OCI-M2 (cell line): ENCODE data around the gene STXBP3.
"Not testable (repeated sequence)": the region's sequence is repeated elsewhere in the genome, so short reads cannot be mapped to it uniquely, and the experiment has no call there.

Source experiments
- DNase-seq: peaks from one replicate; lab custom pipeline; 2025; ENCODE audit not compliant: unreplicated experiment; lab: John Stamatoyannopoulos, UW

STXBP3 gene, protein sequence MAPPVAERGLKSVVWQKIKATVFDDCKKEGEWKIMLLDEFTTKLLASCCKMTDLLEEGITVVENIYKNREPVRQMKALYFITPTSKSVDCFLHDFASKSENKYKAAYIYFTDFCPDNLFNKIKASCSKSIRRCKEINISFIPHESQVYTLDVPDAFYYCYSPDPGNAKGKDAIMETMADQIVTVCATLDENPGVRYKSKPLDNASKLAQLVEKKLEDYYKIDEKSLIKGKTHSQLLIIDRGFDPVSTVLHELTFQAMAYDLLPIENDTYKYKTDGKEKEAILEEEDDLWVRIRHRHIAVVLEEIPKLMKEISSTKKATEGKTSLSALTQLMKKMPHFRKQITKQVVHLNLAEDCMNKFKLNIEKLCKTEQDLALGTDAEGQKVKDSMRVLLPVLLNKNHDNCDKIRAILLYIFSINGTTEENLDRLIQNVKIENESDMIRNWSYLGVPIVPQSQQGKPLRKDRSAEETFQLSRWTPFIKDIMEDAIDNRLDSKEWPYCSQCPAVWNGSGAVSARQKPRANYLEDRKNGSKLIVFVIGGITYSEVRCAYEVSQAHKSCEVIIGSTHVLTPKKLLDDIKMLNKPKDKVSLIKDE

DNA sequence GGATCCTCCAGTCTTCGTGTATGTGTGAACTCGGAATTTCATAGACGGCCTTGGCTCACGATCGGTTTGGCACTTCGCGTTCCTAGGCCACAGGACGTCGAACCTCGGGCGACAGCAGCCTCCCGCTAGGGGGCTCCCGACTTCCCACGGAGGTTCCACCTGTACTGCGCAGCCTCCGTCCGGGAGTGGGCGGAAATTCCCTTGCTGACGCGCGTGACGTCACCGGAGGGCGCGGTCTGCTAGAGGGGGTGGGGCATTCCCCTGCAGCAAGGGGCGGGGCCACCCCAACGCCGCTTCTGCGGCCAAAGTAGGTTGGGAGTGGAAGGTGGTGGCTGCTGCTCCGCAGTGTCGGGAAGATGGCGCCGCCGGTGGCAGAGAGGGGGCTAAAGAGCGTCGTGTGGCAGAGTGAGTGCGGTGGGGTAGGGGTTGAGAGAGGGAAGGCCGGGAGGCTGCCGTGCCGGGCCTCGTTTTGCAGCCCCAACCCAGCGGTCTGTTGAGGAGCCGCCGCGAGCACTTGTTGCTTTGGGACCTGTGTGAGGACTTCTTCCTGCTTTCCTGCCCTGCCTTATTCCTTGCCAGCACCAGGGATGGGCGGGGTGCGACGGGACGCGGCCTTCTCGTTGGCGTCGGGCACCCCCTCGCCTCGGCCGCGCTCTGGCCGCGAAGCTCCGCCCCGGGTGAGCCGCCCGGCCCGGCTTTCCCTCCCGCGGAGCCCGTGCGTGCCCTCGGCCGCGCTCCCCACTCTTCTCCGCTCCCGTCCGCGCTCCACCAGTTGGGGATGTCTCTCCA is at the start of gene STXBP3:
Gene STXBP3 (plus strand): TSS at position 293 of the 789 bp plus-strand sequence. CDS start 64 bp downstream, at position 357.
- DNase-seq: peak; percentile 95

DNA sequence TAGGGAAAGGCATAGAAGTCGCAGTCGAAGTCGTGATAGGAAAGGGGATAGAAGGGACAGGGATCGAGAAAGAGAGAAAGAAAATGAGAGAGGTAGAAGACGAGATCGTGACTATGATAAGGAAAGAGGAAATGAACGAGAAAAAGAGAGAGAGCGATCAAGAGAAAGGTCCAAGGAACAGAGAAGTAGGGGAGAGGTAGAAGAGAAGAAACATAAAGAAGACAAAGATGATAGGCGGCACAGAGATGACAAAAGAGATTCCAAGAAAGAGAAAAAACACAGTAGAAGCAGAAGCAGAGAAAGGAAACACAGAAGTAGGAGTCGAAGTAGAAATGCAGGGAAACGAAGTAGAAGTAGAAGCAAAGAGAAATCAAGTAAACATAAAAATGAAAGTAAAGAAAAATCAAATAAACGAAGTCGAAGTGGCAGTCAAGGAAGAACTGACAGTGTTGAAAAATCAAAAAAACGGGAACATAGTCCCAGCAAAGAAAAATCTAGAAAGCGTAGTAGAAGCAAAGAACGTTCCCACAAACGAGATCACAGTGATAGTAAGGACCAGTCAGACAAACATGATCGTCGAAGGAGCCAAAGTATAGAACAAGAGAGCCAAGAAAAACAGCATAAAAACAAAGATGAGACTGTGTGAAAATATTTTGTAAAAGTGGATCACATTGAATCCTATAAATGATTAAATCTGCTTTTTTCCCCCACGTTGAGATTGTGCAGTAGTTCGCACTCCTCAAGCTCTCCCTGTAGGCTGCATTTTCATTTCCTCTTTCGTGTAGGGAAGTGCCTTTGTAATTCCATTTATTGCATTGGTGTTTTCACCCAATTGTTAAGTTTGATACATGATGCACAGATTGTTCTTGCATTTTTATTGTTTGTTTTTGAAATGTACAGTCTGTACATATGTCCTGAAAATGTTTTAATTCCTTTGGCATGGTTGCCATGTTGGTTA is 46.8 kb upstream of the STXBP3 start:
- DNase-seq: no peak

DNA sequence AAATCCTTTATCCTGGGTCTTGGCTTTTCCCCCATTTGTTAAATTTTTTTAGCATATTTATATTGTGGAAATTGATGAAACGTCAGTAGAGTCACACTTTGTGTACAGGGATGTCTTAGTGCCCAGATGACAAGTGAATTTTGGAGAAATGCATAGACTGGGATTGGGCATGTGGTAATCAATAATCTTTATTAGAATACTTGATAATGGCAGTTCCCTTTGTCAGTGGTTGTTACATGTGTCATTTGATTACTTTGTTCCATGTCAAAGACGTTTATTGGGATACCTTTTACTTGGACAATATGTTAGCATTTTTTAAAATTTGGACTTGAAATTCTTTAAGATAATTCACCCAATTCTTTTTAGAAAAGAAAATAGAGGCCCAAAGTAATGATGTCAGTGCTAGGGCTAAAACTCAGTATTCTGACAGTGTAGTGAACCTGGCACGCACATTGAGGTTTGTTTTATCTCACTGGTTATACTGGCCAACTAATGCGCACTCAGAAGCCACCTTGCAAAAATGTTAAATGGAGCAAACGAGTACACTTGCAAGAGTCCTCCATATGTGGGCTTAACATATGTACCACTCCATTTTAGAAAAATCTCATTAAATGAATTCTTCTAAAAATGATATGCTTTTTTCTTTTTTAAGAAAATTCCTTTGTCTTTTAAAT is 45.2 kb upstream of the STXBP3 start:
- no peak for DNase-seq

DNA sequence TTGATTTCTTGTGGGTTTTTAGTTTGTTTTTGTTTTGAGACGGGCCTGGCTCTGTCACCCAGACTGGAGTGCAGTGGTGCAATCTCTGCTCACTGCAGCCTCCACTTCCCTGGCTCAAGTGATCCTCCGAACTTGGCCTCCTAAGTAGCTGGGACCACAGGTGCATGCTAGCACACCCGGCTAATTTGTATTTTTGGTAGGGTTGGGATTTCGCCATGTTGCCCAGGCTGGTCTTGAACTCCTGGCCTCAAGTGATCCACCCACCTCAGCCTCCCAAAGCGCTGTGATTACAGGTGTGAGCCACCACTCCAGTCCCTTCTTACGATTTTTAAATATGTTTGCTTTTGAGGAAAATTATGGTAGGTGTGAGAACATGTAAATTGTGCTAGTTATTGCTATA is 44.4 kb upstream of the STXBP3 start:
- not testable (repeated sequence) for DNase-seq

DNA sequence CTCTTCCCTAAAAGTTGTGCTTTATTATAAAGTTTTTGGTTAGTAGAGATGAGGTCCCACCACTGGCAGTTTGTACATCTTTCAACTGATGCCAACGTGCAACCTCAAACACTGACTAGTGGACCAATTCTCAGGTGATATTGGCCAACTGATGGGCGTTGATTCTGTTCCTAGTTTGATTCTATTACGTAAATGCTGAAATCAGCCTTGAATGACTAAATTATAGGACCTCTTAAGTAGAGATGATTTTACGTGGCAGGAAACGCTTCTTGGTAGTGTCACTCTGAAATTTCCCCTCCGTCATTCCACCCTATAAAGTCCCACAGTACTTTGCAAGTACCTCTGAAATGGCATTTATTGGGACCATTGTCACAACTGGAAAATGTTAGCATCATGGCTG is 42.5 kb upstream of the STXBP3 start:
- no peak for DNase-seq

DNA sequence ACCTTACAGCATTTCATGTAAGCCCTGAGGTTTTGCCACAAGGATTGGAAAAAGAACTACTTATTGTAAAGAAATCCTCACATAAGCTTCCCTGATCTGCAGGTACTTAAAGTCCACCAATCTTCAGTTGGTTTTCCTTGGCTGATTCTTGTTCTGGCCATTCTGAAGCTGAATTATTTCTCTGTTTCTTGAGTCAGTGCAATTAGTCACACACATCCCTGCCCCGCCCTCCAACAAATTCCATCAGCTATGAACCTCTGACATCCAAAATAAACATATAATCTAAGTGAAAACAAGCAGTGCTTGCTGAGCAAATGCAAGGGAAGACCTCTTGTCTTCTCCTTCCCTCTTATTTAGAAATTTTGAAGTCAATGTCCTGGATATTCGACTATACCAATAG is 42.0 kb upstream of the STXBP3 start:
- DNase-seq: no peak

DNA sequence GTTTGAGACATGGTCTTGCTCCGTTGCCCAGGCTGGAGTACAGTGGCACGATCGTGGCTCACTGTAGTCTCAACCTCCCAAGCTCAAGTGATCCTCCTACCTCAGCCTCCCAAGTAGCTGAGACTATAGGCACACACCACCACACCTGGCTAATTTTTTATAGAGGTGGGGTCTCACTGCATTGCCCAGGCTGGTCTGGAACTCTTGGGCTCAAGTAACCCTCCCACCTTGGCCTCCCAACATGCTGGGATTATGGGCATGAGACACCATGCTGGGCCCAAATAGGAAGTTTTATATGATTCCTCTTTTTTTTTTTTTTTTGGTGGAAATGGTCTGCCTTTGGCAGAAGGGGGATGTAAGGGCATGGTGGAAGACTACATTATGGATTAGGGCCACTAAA is 39.8 kb upstream of the STXBP3 start:
- DNase-seq: no peak

DNA sequence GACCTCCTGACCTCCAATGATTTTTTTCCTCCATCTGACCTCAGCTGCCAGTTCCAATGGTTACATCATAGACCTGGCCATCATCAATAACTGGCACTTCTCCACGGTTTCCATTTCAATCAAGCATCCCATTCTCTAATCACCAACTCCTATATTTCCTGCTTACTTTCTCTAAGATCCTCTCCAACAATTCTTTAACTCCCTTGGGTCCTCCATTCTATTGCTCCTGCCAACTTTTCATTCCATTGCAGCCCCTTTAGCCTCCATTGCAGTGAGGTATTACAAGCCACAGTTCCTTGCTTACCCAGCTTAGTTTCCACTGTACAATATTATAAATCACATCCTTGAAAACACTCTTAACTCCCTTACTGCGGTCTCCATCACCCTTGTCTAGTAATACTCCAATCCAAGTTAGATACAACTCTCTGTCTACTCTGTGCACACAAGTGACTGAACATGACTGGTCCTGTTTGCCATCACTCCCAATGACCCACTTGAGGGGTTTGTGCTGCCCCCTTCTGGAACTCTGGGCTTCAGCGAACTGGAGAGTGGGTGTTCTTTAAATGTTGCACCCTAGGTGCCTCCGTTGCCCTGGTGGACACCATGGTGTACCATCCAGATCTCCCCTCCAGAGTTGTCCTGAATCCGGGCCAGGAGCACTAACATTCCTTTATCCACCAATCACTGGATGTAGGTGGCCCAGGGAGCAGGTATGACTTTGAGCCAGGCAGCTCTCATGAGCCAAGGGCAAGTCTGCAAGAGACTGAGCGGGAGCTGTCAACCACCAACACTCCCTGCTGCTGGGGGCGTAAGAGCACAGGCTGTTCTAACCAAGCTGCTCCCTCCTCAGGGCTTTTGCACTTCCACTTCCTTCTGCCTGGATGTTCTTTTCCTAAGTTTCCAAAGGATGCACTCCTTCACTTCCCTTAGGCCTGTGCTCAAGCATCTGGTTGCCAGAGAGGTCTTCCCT is 37.5 kb upstream of the STXBP3 start:
- no peak for DNase-seq

DNA sequence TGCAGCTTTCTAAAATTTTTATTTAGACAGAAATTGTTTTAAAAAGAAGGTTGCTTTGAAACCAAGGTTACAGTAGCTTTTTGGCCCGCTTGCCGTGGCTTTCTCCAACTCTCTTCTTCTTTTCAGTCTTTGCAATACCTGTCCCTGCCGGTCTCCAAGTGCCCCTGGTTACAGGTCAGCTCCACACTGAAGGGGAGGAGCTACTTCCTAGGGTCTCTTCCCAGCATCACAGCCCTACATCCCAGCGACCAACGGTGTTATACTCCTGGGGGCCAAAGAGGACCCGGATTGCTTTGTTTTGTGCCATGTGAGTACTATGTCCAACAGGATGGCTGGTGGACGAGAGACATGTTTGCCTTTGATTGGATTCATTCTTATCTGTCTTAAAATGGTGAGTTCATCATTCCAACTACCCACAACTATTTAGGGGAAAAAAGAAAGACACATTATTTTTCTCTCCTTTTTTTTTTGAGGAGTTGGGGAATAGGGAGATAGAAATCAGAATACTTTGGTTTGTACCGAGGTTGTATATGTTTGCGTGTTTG is 33.8 kb upstream of the STXBP3 start, which contains the start of gene FNDC7:
Gene FNDC7 (plus strand): TSS at position 303 of the 545 bp plus-strand sequence. CDS start 26 bp downstream, at position 329.
- no peak for DNase-seq

DNA sequence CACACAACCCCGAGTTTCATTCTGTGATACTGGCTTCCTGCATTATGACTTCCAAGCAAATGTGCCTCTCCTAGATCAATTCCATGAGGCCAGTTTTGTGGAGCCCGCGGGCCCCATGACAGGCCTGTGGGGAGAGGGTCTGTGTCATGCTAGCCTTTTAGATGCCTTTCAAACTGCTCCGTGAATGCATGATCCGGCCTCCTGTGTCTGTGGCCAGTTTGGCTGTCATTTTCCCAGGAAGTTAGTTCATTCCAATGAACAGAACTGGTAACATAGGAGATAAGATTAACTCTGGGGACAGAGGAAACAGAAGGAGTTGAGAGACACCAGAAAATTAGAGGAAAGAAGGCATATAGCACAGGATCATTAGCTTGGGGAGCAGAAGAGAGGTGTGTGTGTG is 30.5 kb upstream of the STXBP3 start:
- no peak for DNase-seq

DNA sequence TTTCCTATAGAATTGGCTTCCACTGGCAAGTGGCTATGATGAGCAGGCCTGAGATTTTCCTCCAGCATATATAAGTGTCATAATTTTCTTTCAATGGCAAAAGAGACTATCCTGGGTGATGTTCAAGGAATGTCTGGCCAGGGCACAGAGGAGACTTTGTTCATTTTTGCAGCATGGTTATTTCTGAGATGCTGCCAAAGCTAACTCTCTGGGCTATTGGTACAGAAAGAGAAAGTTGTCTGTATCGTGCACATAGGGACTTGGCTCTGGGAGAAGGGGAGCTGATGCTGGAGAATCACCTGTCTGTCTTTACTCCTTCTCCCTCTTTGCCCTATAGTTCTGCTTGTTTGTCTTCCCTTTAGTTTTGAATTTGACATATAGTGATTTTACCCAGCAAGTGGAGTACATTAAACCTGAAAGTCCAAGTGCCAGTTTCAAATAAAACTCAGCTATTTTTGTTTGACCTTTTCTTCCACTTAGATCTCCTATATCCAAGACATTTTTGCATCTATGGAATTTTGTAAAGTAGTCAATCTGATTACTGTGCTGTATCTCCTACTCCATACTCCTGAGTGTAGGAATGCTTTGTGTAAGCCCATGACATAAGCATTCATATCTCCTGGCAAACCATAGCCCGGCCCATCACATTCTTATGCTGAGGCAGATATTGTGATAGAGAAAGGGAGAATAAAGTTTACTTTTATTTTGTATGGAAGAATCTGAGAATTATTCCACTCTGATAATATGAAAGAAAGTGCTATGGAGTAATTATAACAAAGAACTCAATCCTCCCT is 29.8 kb upstream of the STXBP3 start:
- no peak for DNase-seq

DNA sequence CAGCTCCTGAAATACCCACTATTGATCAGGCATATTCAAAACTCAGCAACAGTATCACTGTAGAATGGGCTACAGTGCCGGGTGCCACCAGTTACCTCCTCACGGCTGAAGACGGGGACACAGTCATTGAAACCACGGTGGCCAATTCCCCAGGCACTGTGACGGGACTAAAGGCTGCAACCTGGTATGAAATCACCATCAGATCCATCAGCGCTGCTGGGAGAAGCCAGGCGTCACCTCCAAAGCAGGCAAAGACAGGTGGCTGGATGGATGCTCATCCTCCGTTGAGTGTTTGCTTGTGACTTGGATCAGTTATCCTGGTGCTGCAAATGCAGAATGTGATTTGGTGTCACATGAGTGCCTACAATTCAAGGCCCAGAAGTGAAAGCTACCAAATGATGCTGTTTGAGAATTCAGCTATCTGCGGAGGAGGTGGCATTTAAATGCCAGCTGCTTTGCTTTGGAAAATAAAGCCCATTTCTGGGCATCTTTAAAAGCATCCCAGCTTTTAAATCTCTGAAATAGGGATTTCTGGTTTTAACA is 28.6 kb upstream of the STXBP3 start:
- no peak for DNase-seq

DNA sequence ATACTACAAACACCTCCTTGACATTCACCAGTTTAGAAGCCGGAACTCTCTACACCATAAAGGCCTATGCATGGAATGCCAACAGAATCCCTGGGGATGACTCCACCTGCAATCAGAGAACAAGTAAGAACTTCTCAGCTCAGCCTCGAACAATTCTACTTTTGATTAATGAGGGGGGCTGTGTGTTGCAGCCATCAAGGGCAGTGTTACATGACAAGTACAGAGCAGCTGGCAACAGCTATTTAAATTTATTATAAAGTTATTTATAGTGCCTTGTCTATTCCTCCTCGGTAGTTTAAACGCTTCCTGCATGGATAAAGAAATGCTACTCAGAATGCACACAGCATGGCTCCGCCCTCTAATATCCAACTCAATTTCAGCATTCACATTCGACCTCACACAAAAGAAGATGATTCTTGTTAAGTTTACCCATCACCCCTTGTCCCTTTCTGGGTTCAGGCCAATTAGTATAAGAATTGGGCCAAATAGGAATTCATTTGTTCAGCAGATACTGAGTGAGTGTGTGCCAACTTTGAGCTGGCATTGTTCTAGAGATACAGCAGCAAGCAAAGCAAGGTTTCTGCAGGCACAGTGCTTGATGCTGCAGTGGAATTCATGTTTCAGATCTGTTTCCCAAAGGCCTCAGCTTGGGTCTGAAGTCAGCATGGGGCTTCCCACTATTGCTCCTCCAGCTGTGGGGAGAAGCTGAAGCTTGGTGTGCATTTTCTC is 27.4 kb upstream of the STXBP3 start:
- DNase-seq: no peak

DNA sequence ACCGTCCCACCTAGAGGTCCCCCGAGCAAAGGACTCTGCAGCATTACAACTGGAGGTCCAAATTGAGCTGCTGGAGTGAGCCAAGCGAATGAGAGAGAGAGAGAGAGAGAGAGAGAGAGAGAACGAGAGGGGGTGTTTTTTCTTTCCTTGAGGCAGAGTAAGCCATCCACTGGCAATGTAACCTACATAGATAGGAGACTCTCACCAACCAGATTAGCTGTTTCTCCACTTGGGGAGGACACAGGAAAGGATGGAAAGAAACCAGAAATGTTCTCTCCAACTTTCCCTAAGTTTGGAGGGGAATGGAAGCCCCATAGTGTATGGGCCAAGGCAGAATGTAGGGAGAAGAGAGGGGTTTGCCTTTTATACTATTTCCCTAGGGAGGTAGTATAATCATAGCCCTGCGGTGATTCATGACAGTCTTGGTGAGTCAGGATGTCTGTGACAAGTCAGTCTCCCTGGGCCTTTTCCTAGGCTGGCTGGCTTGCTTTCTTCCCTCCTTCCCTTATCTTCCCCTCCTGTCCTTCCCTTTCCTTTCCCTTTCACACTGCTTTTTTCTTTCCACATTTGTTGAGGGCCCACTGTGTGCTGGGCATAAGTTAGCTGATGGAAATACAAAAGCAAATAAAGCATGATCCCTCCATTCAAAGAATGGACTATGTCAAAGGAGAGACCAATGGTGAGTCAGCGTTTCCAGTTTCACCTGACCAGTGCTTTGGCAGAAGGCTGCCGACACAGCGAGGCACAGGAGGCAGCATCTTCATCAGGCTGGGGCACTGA is 26.6 kb upstream of the STXBP3 start:
- no peak for DNase-seq

DNA sequence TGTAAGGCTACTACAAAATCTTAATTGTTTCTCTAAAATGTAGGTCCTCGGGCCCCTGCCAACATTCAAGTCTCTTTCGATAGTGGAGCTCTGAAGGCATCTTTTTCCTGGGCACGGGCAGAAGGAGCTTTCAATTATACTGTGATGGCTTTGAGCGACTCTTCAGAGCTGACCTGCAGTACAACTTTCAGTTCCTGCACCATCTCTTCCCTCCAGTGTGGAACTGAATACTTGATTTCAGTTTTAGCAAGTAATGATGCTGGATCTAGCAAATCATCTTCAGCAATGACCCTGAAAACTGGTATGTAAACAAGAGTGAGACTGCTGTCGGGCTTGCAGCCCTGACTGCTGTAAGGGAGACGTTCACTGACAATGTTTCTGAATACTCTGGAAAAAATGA is 24.2 kb upstream of the STXBP3 start:
- DNase-seq: no peak

DNA sequence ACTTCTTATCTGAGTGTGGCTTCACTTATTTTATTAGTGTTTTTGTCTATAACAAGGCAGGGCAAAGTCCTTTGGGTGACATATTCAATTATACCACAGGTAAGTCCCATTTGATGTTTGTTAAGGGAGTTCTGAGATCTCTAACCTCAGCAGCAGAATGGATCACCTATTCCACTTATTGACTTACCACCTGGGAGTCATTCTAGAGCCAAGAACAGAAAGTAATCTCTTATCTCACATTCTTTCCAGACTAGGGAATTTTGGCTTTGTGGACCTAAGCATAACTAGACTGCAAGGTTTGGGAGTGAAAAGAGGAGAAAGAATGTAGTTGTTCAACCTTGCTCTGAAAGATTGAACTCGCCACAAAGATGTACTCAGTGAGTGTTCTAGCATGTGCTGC is 20.6 kb upstream of the STXBP3 start:
- no peak for DNase-seq
